B cell (primary cell): ENCODE measurements around the gene COQ2. TPM values are rescaled to one million over a fixed set of nuclear protein-coding genes. Genes with fewer than 3 reads are reported as not detected.

ENCODE experiments used
- ATAC-seq: fragments of 200-7000 bp; cut with Tn5 transposase; one replicate; pipeline ENCODE4 v1.10.0; 2021; ENCODE audit warnings: low read depth, mild to moderate bottlenecking, moderate number of reproducible peaks, moderate library complexity
- CTCF ChIA-PET: fragments of 350-600 bp; sonication (Branson Sonifier 250); formaldehyde crosslinking; loops from one replicate; lab custom pipeline; 2021; ENCODE audit warnings: antibody characterized with exemption, inconsistent platforms; lab: Charles Lee
- POLR2A ChIA-PET: fragments of 350-600 bp; sonication (Branson Sonifier 250); formaldehyde crosslinking; loops from one replicate; lab custom pipeline; 2021; ENCODE audit warnings: antibody characterized with exemption; lab: Charles Lee
- DNase-seq: peaks from one replicate; pipeline ENCODE4 v3.0.0; 2013
- H2AFZ ChIP-seq: 2 replicates; pipeline ENCODE4 v1.6.1; 2012; ENCODE audit warnings: mild to moderate bottlenecking, low read depth, low read length; ENCODE audit not compliant: insufficient read depth, poor library complexity, severe bottlenecking
- H3K27ac ChIP-seq, 2 donors: 1 replicate in 1 of 2; 2 replicates in 1 of 2; pipeline ENCODE4 v1.5.1; 2012 to 2013; ENCODE audit warnings: low read length in 2 of 2, mild to moderate bottlenecking in 2 of 2, moderate library complexity in 1 of 2
- H3K27me3 ChIP-seq, 4 experiments: fragments of 200-600 bp in 1 of 4; sonication (generic) in 1 of 4; replicated peaks in 1 of 4; 1 replicate in 2 of 4; 2 replicates in 2 of 4; pipeline versions ENCODE4 v1.6.1 to v1.7.0; 2013 to 2016; ENCODE audit warnings: low read length in 3 of 4, mild to moderate bottlenecking in 2 of 4, mixed read lengths in 1 of 4, moderate library complexity in 1 of 4; ENCODE audit not compliant: insufficient read depth in 4 of 4, control insufficient read depth in 3 of 4; ENCODE audit errors: control extremely low read depth in 1 of 4
- H3K36me3 ChIP-seq, 2 experiments: replicated peaks in 1 of 2; 1 replicate in 1 of 2; 2 replicates in 1 of 2; pipeline versions ENCODE4 v1.6.1 to v1.7.1; 2013; ENCODE audit warnings: low read length in 1 of 2; ENCODE audit not compliant: insufficient read depth in 2 of 2, control insufficient read depth in 1 of 2; ENCODE audit errors: control extremely low read depth in 1 of 2, extremely low read depth in 1 of 2
- H3K4me1 ChIP-seq, 2 donors: fragments of 200-600 bp in 1 of 2; sonication (generic) in 1 of 2; 1 replicate in 1 of 2; 2 replicates in 1 of 2; pipeline versions ENCODE4 v1.5.1 to v1.6.1; 2013 to 2017; ENCODE audit warnings: low read length in 2 of 2; ENCODE audit not compliant: control insufficient read depth in 2 of 2, insufficient read depth in 2 of 2
- H3K4me2 ChIP-seq: replicated peaks from 2 replicates; pipeline ENCODE3; 2012; ENCODE audit warnings: mild to moderate bottlenecking, low read depth, low read length; ENCODE audit not compliant: poor library complexity, severe bottlenecking
- H3K4me3 ChIP-seq, 5 experiments: fragments of 200-600 bp in 1 of 5; sonication (generic) in 1 of 5; 1 replicate in 3 of 5; 2 replicates in 2 of 5; pipeline versions ENCODE4 v1.5.1 to v1.7.0; 2011 to 2016; ENCODE audit warnings: low read length in 4 of 5, mild to moderate bottlenecking in 4 of 5, low read depth in 2 of 5, control low read depth in 1 of 5, moderate library complexity in 1 of 5; ENCODE audit not compliant: insufficient read depth in 1 of 5; ENCODE audit errors: control extremely low read depth in 1 of 5, extremely low read depth in 1 of 5
- H3K79me2 ChIP-seq: fragments of 200-600 bp; sonication (generic); one replicate; pipeline ENCODE4 v1.6.0; 2016; ENCODE audit warnings: low read length; ENCODE audit not compliant: control insufficient read depth, insufficient read depth
- H3K9ac ChIP-seq: fragments of 200-600 bp; sonication (generic); 2 replicates; pipeline ENCODE4 v1.6.1; 2017; ENCODE audit warnings: mild to moderate bottlenecking, low read length, moderate library complexity
- H3K9me3 ChIP-seq, 3 donors: one replicate each; pipeline versions ENCODE4 v1.6.1 to v1.7.1; 2013; ENCODE audit warnings: low read length in 2 of 3; ENCODE audit not compliant: control insufficient read depth in 2 of 3, insufficient read depth in 1 of 3; ENCODE audit errors: control extremely low read depth in 1 of 3
- H4K20me1 ChIP-seq: 2 replicates; pipeline ENCODE4 v1.6.0; 2012; ENCODE audit warnings: mild to moderate bottlenecking, low read length; ENCODE audit not compliant: insufficient read depth, control insufficient read depth, poor library complexity, severe bottlenecking
- H3K27ac Mint-ChIP-seq: one replicate; pipeline ENCODE4 v1.8.0; 2021; ENCODE audit warnings: mixed read lengths
- H3K27me3 Mint-ChIP-seq: one replicate; pipeline ENCODE4 v1.8.0; 2021; ENCODE audit warnings: mixed read lengths
- H3K4me1 Mint-ChIP-seq: one replicate; pipeline ENCODE4 v1.8.0; 2021; ENCODE audit warnings: mixed read lengths
- H3K4me3 Mint-ChIP-seq: one replicate; pipeline ENCODE4 v1.8.0; 2021; ENCODE audit warnings: mixed read lengths
- H3K9me3 Mint-ChIP-seq: one replicate; pipeline ENCODE4 v1.8.0; 2022; ENCODE audit warnings: mixed read lengths; ENCODE audit not compliant: insufficient read depth
- CTCF ChIP-seq: fragments of 200-600 bp; IDR thresholded peaks from one replicate; pipeline ENCODE4 v1.8.0; 2022; ENCODE audit warnings: antibody characterized with exemption, mild to moderate bottlenecking
- EZH2 ChIP-seq: IDR thresholded peaks from 2 replicates; pipeline ENCODE4 v1.6.1; 2012; ENCODE audit warnings: borderline replicate concordance, low read depth, mild to moderate bottlenecking, moderate library complexity, low read length; ENCODE audit not compliant: insufficient read depth, poor library complexity, severe bottlenecking
- WGBS: methylation state at CpG from one replicate; pipeline ENCODE4 v1.1.5; 2013; ENCODE audit warnings: missing lambda C conversion rate; ENCODE audit not compliant: insufficient coverage; 5-methylcytosine and 5-hydroxymethylcytosine counted together
- intact Hi-C: fragments of 100-400 bp; cut with micrococcal nuclease; formaldehyde crosslinking; loops from one replicate; pipeline ENCODE4 v1.10.0; 2022
- polyA plus RNA-seq: library from polyadenylated mRNA; depleted of rRNA; stranded (reverse); fragments of >200 nt; gene quantifications from 2 replicates; pipeline ENCODE4 v1.2.3, GENCODE V29; 2012
- total RNA-seq, 2 donors: library from RNA; stranded (reverse); fragments of 120-200 nt in 1 of 2; gene quantifications; 1 replicate in 1 of 2; 2 replicates in 1 of 2; pipeline versions ENCODE4 v1.2.3 to v1.2.4, GENCODE V29; 2013 to 2022

Gene COQ2
- total and polyA plus RNA-seq, 2 donors (not counting 1 experiment from before 2014, with no cell fraction given) = 8.1 to 27.9 TPM

GRCh38 chr4:83255584-83255983, 29.0 kb downstream of the COQ2 start:
- ChIA-PET POLR2A (interaction anchor here (1.4 to 2.0 kb wide), 2 partner anchors 145 to 172 kb away, joined by 7 to 13 read pairs; no protein-coding TSS in a partner anchor), CTCF (interaction anchor here (1.3 to 8.6 kb wide), 5 partner anchors 25 to 180 kb away, joined by 4 to 71 read pairs (median 9); partner anchors contain the start of gene PLAC8)
- intact Hi-C loops = loop anchor here (2.0 kb wide), 1 partner anchor 15 kb away; no protein-coding TSS in a partner anchor
- no peaks in the 10 kb centered on the region for H3K9me3 Mint-ChIP-seq
- Histone ChIP-seq H3K4me2 (peak overlapping the region; percentile 66), H3K4me1 (peaks cover 64 to 72% of the 10 kb centered on the region in 2 donors), H2AFZ (no peak overlapping the region), H3K9ac (no peak overlapping the region), H3K9me3 (no peaks in the 10 kb centered on the region), H3K4me3 (no peak overlapping the region), H3K79me2 (peaks cover 7% of the 10 kb centered on the region), H3K27ac (no peak overlapping the region), H3K27me3 (no peaks in the 10 kb centered on the region), H3K36me3 (no peaks in the 10 kb centered on the region), H4K20me1 (no peaks in the 10 kb centered on the region)
- no peak for TF ChIP-seq CTCF
- no peak for TF ChIP-seq EZH2
- WGBS = no CpG with 5 or more reads among the region's 1 CpG
- H3K4me1 Mint-ChIP-seq = peaks cover 73% of the 10 kb centered on the region
- no peaks in the 10 kb centered on the region for H3K27me3 Mint-ChIP-seq
- DNase-seq (no peak), ATAC-seq (no peak)
- no peak overlapping the region for H3K27ac Mint-ChIP-seq
- no peak overlapping the region for H3K4me3 Mint-ChIP-seq

- Histone ChIP-seq H3K36me3 (no peaks in the 10 kb centered on the region), H4K20me1 (no peaks in the 10 kb centered on the region), H3K27me3 (no peaks in the 10 kb centered on the region), H3K79me2 (peaks cover 2% of the 10 kb centered on the region), H3K4me1 (peaks cover 46 to 49% of the 10 kb centered on the region in 2 donors), H3K4me3 (no peak overlapping the region), H3K9me3 (no peaks in the 10 kb centered on the region), H3K9ac (no peak overlapping the region), H2AFZ (peak overlapping the region; percentile 62), H3K27ac (peak overlapping the region in 1 of 2 donors; percentile 3), H3K4me2 (peak overlapping the region; percentile 40)
- no peaks in the 10 kb centered on the region for H3K9me3 Mint-ChIP-seq
- H3K4me1 Mint-ChIP-seq = peaks cover 53% of the 10 kb centered on the region
- ATAC-seq (peak; percentile 69), DNase-seq (peak; percentile 82)
- TF ChIP-seq CTCF (peak; percentile 85), EZH2 (no peak)
- WGBS = no CpG with 5 or more reads among the region's 7 CpGs
- H3K27ac Mint-ChIP-seq = peak overlapping the region; percentile 65
- H3K27me3 Mint-ChIP-seq = no peaks in the 10 kb centered on the region
- ChIA-PET CTCF (interaction anchor here (0.7 to 8.6 kb wide), 28 partner anchors 10 to 204 kb away, joined by 3 to 71 read pairs (median 5); partner anchors contain the start of gene PLAC8), POLR2A (interaction anchor here (0.7 to 2.8 kb wide), 3 partner anchors 15 to 151 kb away, joined by 4 to 11 read pairs (median 5); no protein-coding TSS in a partner anchor)
- intact Hi-C loops = loop anchor here (1.0 to 5.0 kb wide), 2 partner anchors 36 to 81 kb away; no protein-coding TSS in a partner anchor
- no peak overlapping the region for H3K4me3 Mint-ChIP-seq
Measured at GRCh38 chr4:83252782-83253405, 31.7 kb downstream of the COQ2 start.
